Activated CD8-positive, alpha-beta memory T cell treated with anti-CD3 and anti-CD28 coated beads, Interleukin-2, amount 50 U/mL, for 48 hours (primary cell): Measurements from ENCODE around the gene DARS2.
"Not testable (repeated sequence)": the region's sequence is repeated elsewhere in the genome, so short reads cannot be mapped to it uniquely, and the experiment has no call there.

ENCODE experiments used
- DNase-seq: peaks from one replicate; pipeline ENCODE4 v3.0.0-alpha.2; 2020

Gene DARS2

DNA sequence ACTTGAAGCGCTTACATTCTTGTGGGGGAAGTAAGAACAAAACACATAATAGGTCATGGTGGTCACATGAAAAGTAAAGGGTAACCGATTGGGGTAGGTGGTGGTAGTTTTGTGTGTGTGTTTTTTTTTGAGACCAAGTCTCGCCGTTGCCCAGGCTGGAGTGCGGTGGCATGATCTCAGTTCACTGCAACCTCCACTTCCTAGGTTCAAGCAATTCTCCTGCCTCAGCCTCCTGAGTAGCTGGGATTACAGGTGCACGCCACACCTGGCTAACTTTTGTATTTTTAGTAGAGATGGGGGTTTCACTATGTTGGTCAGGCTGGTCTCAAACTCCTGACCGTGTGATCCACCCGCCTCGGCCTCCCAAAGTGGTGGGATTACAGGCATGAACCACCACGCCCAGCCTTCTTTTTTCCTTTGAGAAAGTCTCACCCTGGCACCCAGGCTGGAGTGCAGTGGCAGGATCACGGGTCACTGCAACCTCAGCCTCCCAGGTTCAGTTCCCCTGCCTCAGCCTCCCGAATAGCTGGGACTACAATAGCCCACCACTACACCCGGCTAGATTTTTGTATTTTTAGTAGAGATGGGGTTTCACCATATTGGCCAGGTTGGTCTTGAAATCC, 37.8 kb downstream of the DARS2 start:
- peak; percentile 86 for DNase-seq

DNA sequence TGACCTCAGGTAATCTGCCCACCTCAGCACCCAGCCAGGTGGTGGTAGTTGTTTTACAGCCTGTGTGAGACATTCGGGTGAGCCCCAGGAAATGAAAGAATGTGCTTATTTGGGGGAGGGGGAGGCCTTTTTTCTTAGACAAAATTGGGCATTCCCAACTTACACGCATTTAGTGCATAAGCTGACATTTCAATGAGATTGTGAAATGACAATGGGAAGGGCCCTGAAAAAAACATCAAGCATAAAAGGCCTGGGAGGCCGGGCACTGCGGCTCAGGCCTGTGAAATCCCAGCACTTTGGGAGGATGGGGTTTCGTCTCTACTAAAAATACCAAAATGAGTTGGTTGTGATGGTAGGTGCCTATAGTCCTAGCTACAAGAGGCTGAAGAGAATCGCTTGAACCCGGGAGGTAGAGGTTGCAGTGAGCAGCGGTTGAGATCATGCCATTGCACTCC, 38.3 kb downstream of the DARS2 start:
- DNase-seq: peak; percentile 61

DNA sequence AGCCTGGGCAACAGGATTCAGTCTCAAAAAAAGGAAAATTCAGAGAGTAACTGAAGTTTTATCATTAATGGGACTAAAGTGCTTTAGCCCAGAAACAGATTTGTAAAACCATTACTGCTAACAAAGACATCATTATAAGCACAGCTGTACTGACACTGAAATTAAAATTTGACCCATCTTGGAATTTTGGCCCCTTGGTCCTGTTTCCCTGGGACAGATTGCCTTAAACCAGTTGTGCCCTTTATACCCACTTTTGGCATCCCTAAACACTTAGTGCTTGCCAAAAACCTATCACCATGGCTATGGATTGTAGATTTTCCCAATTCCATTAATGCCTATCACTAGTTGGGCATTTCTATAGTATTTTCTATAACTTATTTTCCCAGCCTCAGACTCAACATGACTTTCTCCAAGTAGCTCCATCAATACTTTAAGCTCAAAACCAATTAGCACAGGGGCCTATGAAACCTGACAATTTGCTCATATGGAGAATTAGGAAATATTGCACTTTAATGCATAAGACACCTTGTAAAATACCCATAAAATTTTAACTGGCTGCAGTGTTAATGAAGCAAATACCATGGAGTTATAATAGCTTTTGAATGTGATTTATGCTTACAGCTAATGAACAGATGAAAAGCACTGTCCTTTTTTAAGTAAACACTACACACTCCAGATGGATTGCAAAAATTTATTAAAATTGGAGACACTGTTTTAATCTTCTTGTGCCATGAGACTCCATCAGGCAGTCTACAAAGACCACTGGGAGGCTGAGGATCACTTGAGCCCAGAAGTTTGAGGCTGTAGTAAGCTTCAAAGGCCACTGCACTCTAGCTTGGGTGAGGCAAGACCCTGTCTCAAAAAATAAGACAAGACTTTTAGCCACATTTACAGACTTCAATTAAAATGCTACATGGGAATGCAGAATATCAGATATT, 39.0 kb downstream of the DARS2 start:
- no peak for DNase-seq

DNA sequence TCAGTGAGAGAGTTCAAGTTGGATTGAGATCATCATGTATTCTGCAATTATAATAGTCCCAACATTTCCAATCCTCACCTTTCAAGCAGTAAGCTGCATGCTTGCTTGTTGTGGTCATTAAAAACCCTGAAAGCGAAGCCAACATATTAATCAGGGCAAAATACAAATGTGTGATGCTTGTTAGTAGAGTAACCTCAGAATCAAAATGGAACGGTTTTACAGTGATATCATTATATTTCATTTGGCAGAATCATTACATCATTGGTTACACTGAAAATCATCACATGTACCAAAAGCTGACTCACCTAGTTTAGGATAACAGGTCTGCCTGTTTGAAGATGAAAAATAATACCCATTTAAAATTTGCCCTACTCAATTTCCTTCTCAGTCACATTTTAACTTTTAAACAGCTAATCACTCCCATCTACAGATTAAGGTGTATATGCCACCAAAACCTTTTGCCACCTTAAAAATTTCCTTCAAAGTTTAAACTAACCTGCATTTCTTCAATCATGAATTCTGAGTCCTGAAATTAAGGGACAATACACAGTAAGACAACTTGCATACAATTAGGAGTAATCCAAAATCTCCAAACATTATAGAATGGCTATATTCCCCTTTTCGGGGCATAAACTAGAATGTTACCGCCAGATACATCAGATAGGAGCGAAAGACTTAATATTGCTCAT, 39.9 kb downstream of the DARS2 start:
- no peak for DNase-seq

DNA sequence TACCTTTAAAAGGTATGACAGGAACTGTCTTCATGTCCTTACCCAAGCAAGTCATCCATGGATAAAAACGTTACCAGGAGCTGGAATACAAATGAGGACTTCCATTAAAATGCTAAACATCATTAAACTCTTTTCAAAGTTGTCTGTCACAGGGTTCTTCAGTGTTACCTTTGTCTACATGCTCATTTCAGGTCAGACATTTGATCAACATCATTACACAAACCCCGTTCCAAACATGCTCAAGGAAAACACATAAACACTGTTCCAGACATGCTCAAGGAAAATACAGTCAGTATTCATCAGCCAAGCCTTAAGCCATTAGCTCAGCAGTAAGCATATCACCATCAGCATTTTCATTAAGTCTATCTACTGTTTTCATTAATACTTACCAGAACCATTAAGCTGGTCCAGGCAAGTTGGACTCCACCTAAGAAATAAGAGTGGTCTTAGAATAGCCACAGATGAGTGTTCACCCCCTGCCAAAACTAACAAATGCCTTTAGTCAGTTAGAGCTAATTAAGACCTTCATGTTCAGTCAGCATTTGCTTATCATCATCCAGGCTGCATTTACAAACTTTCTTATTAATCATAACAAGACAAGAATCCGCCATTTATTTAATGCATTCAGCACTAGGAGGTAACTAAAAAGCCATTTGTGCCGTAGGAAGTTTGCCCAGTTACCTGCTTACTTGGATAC, 41.1 kb downstream of the DARS2 start:
- no peak for DNase-seq

DNA sequence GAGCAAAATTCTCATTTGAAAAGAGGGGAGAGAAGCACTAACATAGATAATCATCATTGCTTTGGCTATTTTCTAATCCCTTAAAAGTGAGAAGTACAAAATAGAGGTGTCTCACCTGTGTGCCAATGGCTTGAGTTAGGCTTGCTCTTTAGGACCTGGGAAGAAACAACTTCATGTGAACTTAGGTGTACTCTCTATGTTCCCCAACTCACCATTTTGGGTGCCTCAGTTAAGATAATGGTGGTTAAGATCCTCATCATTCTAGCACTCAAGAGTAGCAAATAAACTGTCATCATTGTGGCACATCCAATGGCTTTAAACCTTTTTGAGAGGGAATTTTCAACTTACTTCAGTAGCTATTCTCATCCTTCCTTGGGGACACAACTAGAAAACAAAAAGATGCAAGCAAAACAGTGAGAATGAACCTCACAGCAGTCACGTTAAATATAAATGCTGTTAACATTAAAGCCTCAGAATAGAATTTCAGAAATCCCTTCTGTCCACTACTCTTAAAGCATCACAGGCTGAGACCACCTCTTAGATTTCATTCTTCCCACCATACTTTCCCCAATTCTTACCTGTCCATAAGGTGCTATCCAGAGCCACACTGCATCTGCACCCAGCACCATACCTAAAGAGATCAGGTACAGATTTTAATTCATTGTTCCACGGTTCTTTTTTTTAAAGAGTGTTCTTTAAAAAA, 42.1 kb downstream of the DARS2 start:
- DNase-seq: no peak

DNA sequence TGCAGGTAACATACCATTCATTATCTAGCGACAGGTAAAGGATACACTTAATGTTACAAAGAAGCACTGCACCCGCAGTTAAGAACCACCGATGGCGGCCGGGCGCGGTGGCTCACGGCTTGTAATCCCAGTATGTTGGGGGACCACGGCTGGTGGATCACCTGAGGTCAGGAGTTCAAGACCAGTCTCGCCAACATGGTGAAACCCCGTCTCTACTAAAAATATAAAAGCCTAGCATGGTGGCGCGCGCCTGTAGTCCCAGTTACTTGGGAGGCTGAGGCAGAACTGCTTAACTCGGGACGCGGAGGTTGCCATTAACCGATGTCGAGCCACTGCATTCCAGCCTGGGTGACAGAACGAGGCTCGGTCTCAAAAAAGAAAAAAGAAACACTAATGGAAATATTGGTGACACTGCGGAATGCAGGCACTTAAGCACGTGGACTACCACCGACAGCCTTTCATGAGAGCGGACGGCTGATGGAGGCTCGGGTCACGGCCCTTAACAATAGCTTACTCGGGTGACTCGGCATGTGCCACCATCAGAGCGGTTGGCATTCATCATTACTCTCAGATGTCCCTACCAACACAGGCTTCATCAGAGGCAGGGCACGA, 42.8 kb downstream of the DARS2 start:
- DNase-seq: peak; percentile 83

DNA sequence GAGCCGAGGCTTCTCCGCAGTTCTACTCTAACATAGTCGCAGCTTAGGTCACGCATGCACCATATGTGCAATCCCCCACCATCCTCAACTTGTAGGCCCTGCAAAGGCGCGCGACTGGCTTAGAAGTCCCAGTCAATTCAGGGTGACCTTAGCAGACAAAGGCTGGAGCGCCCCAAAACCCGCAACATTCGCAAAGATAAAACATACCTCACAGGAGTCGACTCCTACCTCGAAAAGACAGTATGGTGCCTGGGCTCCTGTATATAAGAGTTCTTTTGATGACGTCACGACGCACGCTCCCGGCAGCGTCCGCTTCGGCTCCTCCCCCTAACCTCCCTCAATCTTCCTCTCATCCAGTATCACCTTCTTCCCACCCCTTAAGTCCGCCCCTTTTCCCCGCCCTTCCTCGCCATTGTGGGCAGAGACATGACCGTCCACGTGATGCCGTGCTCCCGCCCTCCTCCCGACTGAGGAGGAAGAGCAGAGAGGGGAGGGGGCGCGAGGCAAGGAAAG, 43.3 kb downstream of the DARS2 start, which contains the start of gene GAS5:
TSS of gene GAS5 (minus strand) at position 237 of the 513 bp plus-strand sequence.
- no peak for DNase-seq

DNA sequence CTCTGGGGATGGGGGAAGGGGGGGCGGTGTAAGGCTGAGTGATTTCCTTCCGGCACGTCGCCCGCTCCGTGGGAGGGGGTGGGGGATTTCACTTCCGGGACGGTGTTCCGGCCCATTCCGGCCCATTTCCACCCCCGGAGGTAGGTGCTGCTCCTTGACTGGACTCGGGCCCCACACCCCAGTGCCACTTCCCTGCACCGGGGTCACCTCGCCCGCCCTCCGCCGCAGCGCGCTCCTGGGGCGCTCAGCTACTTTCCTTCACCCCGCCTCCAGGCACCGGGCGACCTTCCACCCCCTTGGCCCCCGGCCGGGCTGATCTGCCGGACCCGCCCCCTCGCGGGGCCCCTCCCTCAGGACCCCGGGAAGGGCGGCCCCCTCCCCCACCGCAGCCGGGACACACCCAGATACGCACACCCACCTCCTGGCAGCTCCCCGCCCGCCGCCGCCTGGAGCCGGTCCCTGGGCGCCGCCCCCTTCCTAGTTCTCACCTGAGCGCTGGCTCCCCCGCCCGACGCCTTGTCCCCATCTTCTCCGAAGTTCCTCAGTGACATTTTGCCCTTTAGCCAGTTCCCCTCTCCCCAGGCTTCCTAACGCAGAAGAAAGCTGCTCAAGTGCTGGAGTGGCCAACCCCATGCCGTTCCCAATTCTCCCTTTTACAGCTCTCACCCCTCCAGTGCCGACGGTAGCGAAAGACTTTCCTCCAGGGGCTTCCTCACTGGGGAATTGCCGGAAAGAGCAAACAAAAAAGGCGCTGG, 44.0 kb downstream of the DARS2 start, which contains the start of gene ZBTB37:
TSS of gene ZBTB37 (plus strand) at position 115 of the 755 bp plus-strand sequence. CDS start 1,846 bp downstream, outside the sequence.
- DNase-seq: peak; percentile 97

DNA sequence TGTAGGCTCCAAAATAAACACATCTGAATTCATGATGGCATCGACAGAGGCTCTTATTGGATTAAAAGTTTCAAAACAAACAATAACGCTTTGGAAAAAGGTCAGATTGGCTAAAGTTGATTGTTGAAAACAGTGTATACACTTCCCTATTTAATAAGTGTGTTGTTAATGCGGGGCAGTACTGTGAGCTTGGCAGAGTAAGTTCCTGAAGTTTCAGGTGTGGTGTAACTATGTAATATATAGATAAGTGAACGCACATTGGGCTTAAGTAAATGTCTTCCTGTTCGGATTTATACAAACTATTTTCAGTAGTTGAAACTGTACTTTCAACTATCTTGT, 44.5 kb downstream of the DARS2 start:
- DNase-seq: no peak

DNA sequence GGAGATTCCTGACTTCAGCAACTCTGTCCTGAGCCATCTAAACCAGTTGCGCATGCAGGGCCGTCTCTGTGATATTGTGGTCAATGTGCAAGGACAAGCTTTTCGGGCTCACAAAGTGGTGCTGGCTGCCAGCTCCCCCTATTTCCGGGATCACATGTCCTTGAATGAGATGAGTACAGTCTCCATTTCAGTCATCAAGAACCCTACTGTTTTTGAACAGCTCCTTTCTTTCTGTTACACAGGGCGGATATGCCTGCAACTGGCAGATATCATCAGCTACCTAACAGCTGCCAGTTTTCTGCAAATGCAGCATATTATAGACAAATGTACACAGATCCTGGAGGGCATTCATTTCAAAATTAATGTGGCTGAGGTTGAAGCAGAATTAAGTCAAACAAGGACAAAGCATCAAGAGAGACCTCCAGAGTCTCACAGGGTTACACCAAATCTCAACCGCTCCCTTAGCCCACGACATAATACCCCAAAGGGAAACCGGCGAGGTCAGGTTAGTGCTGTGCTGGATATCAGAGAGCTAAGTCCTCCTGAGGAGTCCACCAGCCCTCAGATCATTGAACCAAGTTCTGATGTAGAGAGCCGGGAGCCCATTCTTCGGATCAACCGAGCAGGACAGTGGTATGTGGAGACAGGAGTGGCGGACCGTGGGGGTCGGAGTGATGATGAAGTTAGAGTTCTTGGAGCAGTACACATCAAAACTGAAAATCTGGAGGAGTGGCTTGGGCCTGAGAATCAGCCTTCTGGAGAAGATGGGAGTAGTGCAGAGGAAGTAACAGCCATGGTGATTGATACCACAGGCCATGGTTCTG, 46.0 kb downstream of the DARS2 start:
- DNase-seq: no peak

DNA sequence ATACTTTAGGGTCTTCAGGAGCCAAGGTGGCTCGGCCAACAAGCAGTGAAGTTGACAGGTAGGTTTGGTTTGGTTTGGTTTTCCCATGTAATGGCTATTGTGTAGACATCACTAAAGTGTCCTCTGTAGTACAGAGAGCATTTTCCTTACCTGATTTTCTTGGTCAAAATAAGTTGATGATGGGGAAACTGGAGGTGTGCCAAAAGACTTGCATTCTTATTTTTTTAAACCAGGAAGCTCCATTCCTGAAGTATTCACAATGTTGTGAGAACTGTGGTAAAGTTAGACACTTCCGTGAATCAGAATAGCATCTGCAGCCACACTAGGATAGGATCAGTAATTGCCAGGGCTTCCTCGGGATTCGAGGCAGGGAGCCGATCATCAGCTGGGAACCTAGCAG, 46.6 kb downstream of the DARS2 start:
- DNase-seq: no peak

DNA sequence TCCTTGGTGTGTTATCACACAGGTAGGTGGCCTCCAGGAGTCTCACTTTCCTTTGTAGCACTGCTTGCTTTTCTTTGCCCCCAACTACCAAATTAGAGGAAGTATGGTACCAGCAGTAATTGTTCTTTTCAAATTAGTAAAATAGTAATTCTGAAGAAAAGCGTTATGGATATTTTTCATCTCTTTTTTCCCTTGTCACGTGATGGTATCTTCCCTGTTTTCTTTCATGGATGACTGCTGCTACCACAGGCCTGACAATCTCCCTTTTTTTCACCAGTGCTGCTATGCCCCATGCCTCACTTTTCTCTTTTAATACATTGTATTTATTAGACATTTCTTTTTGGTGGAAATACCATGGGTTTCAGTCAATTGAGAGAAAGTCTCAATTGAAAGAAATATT, 47.0 kb downstream of the DARS2 start:
- DNase-seq: no peak

DNA sequence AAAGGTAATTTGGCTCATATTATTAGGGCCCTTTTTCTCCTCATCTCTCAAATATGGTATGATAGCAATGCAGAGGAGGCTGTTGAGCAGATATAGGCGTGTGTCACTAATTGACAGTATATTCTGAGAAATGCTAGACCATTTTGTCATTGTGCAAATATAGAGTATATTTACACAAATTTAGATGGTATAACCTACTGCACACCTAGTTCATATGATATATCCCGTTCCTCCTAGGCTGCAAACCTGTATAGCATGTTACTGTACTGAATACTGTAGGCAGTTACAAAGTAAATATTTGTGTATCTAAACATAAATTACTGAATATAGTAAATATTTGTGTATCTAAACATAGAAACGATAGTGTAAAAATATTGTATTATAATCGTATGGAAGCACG, 52.3 kb downstream of the DARS2 start:
- DNase-seq: no peak

DNA sequence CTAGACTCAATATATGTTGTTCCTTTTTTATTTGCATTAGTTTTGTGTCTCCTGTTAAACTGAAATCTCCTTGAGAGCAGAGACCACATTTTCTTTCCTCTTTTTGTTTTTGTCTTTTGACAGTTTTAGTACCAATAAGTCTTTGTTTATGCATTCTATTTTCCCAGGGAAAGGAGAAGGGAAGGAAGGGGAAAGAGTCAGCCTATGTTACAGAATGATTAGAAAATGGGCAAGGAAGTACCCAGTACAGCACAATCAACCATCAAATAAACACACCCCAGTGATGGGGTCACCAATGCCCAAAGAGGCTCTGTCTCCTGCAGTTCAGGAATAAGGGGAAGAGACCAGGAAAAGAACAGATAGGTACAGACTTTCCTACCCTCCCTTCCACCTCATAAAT, 53.8 kb downstream of the DARS2 start:
- no peak for DNase-seq

DNA sequence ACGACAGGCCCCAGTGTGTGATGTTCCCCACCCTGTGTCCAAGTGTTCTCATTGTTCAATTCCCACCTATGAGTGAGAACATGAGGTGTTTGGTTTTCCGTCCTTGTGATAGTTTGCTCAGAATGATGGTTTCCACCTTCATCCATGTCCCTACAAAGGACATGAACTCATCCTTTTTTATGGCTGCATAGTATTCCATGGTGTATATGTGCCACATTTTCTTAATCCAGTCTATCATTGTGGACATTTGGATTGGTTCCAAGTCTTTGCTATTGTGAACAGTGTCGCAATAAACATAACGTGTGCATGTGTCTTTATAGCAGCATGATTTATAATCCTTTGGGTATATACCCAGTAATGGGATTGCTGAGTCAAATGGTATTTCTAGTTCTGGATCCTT, 56.6 kb downstream of the DARS2 start:
- DNase-seq: not testable (repeated sequence)

DNA sequence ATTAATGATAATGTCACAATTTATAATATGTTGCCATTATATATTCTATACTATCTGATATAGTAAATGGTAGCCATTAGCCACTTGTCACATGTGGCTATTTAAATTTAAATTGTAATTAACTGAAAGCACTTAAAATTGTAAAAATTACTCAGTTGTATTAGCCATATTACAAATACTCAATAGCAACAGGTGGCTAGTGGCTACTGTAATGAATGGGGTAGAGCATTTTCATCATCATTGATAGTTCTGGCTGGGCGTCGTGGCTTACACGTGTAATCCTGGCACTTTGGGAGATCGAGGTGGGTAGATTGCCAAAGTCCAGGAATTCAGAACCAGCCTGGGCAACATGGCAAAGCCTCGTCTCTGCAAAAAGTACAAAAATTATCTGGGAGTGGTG, 60.2 kb downstream of the DARS2 start:
- DNase-seq: no peak

DNA sequence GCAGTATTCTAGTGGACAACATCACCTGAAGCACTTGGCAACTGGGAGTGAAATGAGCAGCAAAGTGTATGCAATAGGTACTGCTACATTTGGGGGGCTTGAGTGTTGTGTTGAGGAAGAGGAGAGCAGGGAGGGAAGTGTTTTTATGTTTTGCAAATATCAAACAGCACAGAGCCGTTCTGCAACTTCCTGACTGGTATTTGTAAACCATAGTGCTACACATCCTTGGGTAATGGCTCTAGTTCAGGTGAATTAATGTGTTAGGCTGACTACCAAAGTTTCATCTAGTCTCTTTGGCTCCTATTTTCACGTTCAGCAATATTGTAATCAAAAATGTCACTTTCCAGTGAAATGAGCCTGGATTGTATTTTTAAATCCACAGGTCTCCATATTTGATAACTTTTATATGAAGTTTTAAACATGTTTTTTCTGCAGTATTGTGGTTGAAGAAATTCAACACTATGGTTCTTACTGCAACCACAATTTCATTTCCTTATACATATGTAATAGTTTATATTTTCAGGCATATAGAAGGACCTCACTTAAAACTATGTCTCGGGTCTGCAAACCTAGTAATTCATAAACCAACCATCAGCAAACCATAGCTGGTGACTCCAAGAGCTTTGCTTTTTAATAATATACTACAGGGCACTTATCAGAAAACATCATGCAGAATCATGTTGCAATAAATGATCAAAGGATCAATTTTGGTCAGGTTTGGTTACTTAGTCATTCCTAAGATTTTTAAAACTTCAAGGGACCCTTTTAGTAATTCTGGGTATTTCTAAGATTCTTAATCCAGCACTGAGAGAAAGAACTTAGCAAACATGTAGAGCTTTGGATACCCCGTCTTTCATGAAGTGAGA, 62.5 kb downstream of the DARS2 start:
- no peak for DNase-seq

DNA sequence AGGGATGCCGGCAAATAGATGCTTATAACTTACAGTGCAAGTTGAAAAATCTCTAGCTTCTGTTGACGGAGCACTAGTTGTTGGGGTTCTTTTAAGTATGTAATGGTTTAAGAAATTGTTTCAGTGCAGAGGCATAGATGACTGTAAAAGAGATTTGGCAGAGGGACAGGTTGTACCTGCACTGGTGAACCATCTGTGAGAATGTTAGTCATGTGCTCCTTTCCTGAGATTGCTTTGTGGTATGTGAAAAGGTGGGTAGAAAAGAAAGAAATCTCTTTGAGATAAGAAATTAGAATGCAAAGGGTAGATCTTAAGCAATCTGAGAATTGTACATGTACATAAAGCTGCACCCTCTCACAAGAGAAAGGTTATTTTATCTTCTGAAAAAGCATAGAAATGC, 63.2 kb downstream of the DARS2 start:
- no peak for DNase-seq
